ENCODE results near the gene TBC1D16.
"Not testable (repeated sequence)": the region's sequence is repeated elsewhere in the genome, so short reads cannot be mapped to it uniquely, and the experiment has no call there.

TBC1D16 gene

GRCh38 chr17:80050706-80051105 lies 15.0 kb upstream of the TBC1D16 start:
- no peak for DNase-seq

- no peak for DNase-seq
These were observed 14.3 kb upstream of the TBC1D16 start for GRCh38 chr17:80049986-80050385.

- no peak for DNase-seq
These were observed 11.5 kb upstream of the TBC1D16 start for GRCh38 chr17:80047176-80047575.

GRCh38 chr17:80046709-80047108 lies 11.0 kb upstream of the TBC1D16 start:
- DNase-seq, result not testable (repeated sequence)

- no peak for DNase-seq
These were observed 10.0 kb upstream of the TBC1D16 start for GRCh38 chr17:80045703-80046102.

- no peak for DNase-seq
These were observed 8.3 kb upstream of the TBC1D16 start for GRCh38 chr17:80043963-80044362.

GRCh38 chr17:80036715-80037477 lies 1.2 kb upstream of the TBC1D16 start:
- DNase-seq, result peak; percentile 31

- peak; percentile 79 for DNase-seq
These were observed 454 bp upstream of the TBC1D16 start, which contains the start of gene CCDC40 for GRCh38 chr17:80035937-80036714. TSS of gene CCDC40 (plus strand) at chr17:80036642. CDS start at chr17:80036663, 21 bp downstream.

GRCh38 chr17:80034791-80035686 lies 633 bp downstream of the TBC1D16 start:
- peak; percentile 51 for DNase-seq

GRCh38 chr17:80033840-80034239 lies 1.8 kb downstream of the TBC1D16 start:
- DNase-seq, result no peak

GRCh38 chr17:80032614-80033171 lies 3.0 kb downstream of the TBC1D16 start:
- no peak for DNase-seq

GRCh38 chr17:80031691-80032430 lies 3.8 kb downstream of the TBC1D16 start:
- no peak for DNase-seq

GRCh38 chr17:80030730-80031410 lies 4.8 kb downstream of the TBC1D16 start:
- DNase-seq, result no peak

GRCh38 chr17:80029258-80029974 lies 6.3 kb downstream of the TBC1D16 start:
- no peak for DNase-seq

GRCh38 chr17:80028030-80028429 lies 7.6 kb downstream of the TBC1D16 start:
- no peak for DNase-seq

- no peak for DNase-seq
These were observed 8.6 kb downstream of the TBC1D16 start for GRCh38 chr17:80027043-80027435.

- no peak for DNase-seq
These were observed 9.2 kb downstream of the TBC1D16 start for GRCh38 chr17:80026359-80027042.

GRCh38 chr17:80025796-80026195 lies 9.9 kb downstream of the TBC1D16 start:
- no peak for DNase-seq

GRCh38 chr17:80025140-80025539 lies 10.5 kb downstream of the TBC1D16 start:
- DNase-seq, result no peak

All from central memory CD4-positive, alpha-beta T cell (primary cell).